Upper lobe of left lung (tissue), 4 donors: Measurements from ENCODE around the gene H6PD.

Experiments used
- EP300 ChIP-seq, 4 donors: sonication (generic); formaldehyde crosslinking; IDR thresholded peaks; one replicate each; pipeline ENCODE4 v1.5.1; 2017; ENCODE audit warnings: antibody characterized with exemption in 4 of 4, control low read depth in 2 of 4
- TF ChIP-seq, protein P1 (sequence below), 6 experiments: fragments of 450-650 bp in 4 of 6; fragments of 200-600 bp in 2 of 6; sonication (generic) in 2 of 6; IDR thresholded peaks; one replicate each; pipeline ENCODE4 v1.5.1; 2016 to 2019; ENCODE audit warnings: antibody characterized with exemption in 6 of 6

DNA sequence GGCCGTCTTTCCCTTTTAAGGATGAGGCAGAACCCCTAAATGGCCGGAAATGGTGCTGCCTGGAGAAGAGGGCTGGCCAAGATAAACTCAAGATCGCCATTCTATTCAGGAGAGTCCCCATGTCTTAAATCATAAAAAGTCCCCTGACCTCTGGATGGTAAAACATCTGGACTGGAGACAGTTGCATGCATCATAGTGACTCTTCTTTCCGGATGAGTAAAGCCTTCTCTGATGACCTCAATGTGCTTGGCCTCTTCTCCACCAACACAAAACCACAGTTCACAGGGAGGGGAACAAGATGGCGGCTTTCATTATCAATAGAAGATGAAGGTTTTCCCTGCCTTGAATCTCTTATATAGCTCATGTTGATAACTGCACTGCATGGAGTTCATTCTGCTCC is 27.5 kb upstream of the H6PD start:
- TF ChIP-seq EP300 (IDR thresholded peaks at IDR 0.05): no peak
- TF ChIP-seq, protein P1, sequence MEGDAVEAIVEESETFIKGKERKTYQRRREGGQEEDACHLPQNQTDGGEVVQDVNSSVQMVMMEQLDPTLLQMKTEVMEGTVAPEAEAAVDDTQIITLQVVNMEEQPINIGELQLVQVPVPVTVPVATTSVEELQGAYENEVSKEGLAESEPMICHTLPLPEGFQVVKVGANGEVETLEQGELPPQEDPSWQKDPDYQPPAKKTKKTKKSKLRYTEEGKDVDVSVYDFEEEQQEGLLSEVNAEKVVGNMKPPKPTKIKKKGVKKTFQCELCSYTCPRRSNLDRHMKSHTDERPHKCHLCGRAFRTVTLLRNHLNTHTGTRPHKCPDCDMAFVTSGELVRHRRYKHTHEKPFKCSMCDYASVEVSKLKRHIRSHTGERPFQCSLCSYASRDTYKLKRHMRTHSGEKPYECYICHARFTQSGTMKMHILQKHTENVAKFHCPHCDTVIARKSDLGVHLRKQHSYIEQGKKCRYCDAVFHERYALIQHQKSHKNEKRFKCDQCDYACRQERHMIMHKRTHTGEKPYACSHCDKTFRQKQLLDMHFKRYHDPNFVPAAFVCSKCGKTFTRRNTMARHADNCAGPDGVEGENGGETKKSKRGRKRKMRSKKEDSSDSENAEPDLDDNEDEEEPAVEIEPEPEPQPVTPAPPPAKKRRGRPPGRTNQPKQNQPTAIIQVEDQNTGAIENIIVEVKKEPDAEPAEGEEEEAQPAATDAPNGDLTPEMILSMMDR (IDR thresholded peaks at IDR 0.05): no peak
